IPS DF 6.9 (cell line): Measurements from ENCODE around the gene EFCAB10.
"Not testable (repeated sequence)": the region's sequence is repeated elsewhere in the genome, so short reads cannot be mapped to it uniquely, and the experiment has no call there.

Source experiments
- DNase-seq: peaks from one replicate; pipeline ENCODE4 v3.0.0-alpha.2; 2013; ENCODE audit warnings: low read depth, low spot score
- H3K27ac ChIP-seq: one replicate; pipeline ENCODE4 v1.5.1; 2013; ENCODE audit warnings: low read length, control low read depth
- H3K27me3 ChIP-seq: 2 replicates; pipeline ENCODE4 v1.6.1; 2013; ENCODE audit warnings: mild to moderate bottlenecking, low read length; ENCODE audit not compliant: control insufficient read depth, insufficient read depth
- H3K36me3 ChIP-seq: 2 replicates; pipeline ENCODE4 v1.6.1; 2013; ENCODE audit warnings: low read length; ENCODE audit not compliant: control insufficient read depth, insufficient read depth
- H3K4me1 ChIP-seq: 2 replicates; pipeline ENCODE4 v1.6.1; 2013; ENCODE audit warnings: low read length; ENCODE audit not compliant: control insufficient read depth, insufficient read depth
- H3K4me3 ChIP-seq: 2 replicates; pipeline ENCODE4 v1.5.1; 2013; ENCODE audit warnings: mild to moderate bottlenecking, low read length
- H3K9me3 ChIP-seq: 2 replicates; pipeline ENCODE4 v1.6.1; 2013; ENCODE audit warnings: low read length, inconsistent platforms; ENCODE audit not compliant: control insufficient read depth, insufficient read depth
- WGBS: extraction: QIAGEN DNeasy Blood & Tissue Kit; methylation state at CpG from one replicate; pipeline ENCODE4 v1.1.7; 2013; ENCODE audit warnings: mixed read lengths, missing lambda C conversion rate; ENCODE audit not compliant: insufficient read length, insufficient coverage; 5-methylcytosine and 5-hydroxymethylcytosine counted together

EFCAB10 gene

GRCh38 chr7:105614341-105614840, 33.1 kb upstream of the EFCAB10 start:
- peaks cover 22% of the 10 kb centered on the region for H3K36me3 ChIP-seq
- DNase-seq = no peak
- H3K4me3 ChIP-seq = no peak overlapping the region
- no peaks in the 10 kb centered on the region for H3K4me1 ChIP-seq
- H3K27ac ChIP-seq = no peak overlapping the region
- no peaks in the 10 kb centered on the region for H3K27me3 ChIP-seq
- H3K9me3 ChIP-seq = no peaks in the 10 kb centered on the region
- no CpG with 5 or more reads among the region's 20 CpGs for WGBS

DNA sequence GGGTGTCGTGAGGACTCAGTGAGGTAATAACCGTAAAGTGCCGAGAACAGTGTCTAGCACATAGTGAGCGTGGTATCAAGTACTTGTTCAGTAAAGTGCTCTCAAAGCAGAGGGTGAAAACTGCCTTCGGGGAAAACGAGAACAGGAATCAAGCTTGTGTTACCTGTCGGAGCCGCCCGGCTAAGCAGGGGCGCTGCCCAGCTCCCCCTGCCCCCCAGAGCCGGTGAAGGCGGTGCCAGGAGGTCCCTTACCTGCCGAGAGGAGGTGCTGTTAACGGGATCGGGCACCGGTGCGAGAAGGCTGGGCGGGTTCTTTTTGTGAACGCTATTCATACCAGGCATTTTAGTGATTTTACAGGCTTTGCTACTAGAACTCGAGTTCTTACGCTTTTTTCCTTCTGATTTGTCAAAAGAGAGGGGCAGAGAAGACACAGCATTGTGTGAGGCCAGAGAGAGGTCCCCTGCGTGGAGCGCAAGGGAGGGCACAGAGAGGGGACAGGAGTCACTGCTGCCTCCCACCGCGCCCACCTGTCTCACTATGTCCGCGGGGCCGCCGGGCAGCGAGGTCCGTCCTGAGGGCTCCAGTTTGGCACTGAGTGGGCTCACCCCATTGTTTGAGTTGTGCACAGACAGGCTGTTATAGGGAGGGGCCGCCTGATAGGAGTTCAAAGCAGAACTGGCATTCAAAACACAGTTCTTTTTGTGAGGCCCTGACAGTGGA, 32.5 kb upstream of the EFCAB10 start:
- H3K4me3 ChIP-seq = no peak overlapping the region
- WGBS = no CpG with 5 or more reads among the region's 32 CpGs
- no peak for DNase-seq
- H3K27me3 ChIP-seq = no peaks in the 10 kb centered on the region
- no peak overlapping the region for H3K27ac ChIP-seq
- H3K4me1 ChIP-seq = no peaks in the 10 kb centered on the region
- no peaks in the 10 kb centered on the region for H3K9me3 ChIP-seq
- H3K36me3 ChIP-seq = peaks cover 22% of the 10 kb centered on the region

DNA sequence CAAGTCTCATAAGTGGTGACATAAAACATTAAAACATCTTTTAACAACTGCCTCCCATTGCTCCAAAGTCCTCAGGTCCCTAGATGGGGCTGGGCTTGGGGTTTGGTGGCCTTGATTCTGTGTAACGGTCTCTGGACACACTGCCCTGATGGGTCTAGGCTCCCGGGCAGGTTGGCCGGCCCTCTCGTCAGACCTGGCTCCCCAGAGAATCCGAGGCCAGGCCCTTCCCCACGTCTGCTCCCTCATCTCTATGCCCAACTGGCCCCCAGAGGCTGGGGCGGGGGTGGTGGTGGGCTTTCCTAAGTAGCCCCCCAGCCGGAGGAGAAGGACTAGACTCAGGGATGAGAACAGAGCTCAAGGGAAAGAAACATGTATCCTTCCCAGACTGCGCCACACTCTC, 31.5 kb upstream of the EFCAB10 start:
- Histone ChIP-seq H3K36me3 (peaks cover 22% of the 10 kb centered on the region), H3K27me3 (no peaks in the 10 kb centered on the region), H3K9me3 (no peaks in the 10 kb centered on the region), H3K27ac (no peak overlapping the region), H3K4me3 (no peak overlapping the region), H3K4me1 (no peaks in the 10 kb centered on the region)
- DNase-seq = no peak
- WGBS = no CpG with 5 or more reads among the region's 9 CpGs

DNA sequence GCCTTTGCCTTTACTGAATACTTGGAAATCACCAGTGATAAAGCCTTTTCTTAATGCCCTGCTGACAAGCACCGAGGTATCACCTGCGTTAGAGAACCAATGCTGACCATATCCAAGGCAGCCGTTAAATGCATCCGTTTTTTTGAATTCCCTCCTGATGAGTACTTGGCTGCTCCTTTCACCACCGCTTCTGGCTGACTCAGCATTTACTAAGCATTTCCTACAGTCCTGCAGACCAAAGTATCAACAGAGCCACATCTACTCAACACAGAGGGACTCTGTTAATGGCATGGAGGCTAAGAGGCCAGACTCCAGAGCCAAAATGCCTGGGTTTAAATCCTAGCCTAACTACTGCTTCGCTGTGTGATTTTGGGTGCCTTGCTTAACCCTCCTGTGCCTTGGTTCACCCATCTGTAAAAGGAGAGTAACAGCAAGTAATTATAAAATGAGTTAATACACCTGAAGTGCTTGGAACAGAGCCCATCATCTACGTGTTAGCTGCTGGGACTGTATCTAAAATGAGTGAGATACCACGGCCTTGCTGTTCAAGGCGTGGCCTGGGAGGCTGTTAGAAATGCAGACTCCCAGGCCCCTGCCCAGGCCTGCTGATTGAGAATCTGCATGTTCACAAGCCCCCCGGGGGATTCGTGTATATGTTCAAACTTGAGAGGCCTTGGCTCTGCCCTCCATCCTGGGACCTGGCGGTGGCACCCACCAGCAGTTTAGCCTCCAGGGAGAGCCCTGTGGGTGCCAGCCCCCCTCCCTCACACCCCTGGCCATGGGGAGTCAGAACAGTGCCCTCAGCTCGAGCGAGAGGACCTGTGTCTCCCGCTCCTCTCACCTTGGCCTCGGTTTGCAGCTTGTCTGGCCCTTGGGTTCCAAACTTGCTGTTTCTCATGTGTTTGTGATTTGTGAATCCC, 30.8 kb upstream of the EFCAB10 start:
- no peaks in the 10 kb centered on the region for H3K27me3 ChIP-seq
- H3K27ac ChIP-seq = no peak overlapping the region
- no peaks in the 10 kb centered on the region for H3K4me1 ChIP-seq
- no peak overlapping the region for H3K4me3 ChIP-seq
- DNase-seq = no peak
- no CpG with 5 or more reads among the region's 16 CpGs for WGBS
- H3K36me3 ChIP-seq = peaks cover 19% of the 10 kb centered on the region
- H3K9me3 ChIP-seq = no peaks in the 10 kb centered on the region

- no peaks in the 10 kb centered on the region for H3K9me3 ChIP-seq
- no peak for DNase-seq
- H3K27me3 ChIP-seq = no peaks in the 10 kb centered on the region
- H3K4me1 ChIP-seq = 0 out of 2 replicates have a peak, but pooled peaks cover 1% of the 10 kb centered on the region
- no peak overlapping the region for H3K4me3 ChIP-seq
- WGBS = no CpG with 5 or more reads among the region's 8 CpGs
- H3K27ac ChIP-seq = no peak overlapping the region
- H3K36me3 ChIP-seq = peaks cover 13% of the 10 kb centered on the region
Observed at GRCh38 chr7:105610165-105610930, 29.1 kb upstream of the EFCAB10 start.

DNA sequence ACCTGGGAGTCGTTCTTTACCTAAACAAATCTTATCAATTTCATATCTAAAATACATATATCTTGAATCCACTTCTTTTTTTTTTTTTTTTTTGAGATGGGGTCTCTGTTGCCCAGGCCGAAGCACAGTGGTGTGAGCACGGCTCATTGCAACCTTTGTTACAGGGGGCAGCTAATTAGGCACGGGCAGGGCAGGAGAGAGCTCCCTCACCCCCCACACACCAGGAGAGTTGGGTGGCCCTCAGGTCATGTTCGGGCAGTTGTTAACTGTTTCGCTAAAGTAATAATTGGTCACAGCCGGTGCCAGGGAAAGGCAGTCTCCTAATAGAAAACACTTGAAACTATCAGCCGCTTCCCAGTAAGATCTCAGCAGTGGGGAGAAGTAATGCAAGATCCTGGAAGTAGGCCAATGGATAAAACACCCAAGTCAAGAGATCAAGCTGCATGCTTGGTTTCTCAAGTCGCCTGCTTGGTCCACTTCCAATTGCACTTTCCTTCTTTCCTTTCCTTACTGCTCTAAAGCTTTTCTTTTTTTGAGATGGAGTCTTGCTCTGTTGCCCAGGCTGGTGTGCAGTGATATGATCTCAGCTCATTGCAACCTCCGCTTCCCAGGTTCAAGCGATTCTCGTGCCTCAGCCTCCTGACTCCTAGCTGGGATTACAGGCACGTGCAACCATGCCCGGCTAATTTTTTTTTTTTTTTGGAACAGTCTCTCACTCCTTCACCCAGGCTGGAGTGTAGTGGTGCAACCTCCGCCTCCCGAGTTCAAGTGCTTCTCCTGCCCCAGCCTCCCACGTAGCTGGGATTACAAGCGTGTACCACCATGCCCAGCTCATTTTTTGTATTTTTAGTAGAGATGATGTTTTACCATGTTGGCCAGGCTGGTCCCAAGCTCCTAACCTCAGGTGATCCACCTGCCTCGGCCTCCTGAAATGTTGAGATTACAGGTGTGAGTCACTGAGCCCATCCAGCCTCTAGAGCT, 21.3 kb upstream of the EFCAB10 start:
- no peaks in the 10 kb centered on the region for H3K9me3 ChIP-seq
- H3K27me3 ChIP-seq = no peaks in the 10 kb centered on the region
- WGBS = 100% methylated on average over 1 of the region's 19 CpGs
- no peaks in the 10 kb centered on the region for H3K36me3 ChIP-seq
- H3K4me3 ChIP-seq = no peak overlapping the region
- H3K4me1 ChIP-seq = peaks cover 3% of the 10 kb centered on the region; the same call in 1 of the 2 replicates
- DNase-seq = no peak
- no peak overlapping the region for H3K27ac ChIP-seq

GRCh38 chr7:105600720-105601550, 19.6 kb upstream of the EFCAB10 start:
- DNase-seq = no peak
- H3K27ac ChIP-seq = no peak overlapping the region
- no peaks in the 10 kb centered on the region for H3K9me3 ChIP-seq
- WGBS = no CpG with 5 or more reads among the region's 14 CpGs
- no peaks in the 10 kb centered on the region for H3K27me3 ChIP-seq
- H3K4me3 ChIP-seq = no peak overlapping the region
- no peaks in the 10 kb centered on the region for H3K36me3 ChIP-seq
- peaks cover 3% of the 10 kb centered on the region; the same call in 1 of the 2 replicates for H3K4me1 ChIP-seq

GRCh38 chr7:105599551-105599950, 18.3 kb upstream of the EFCAB10 start:
- H3K27ac ChIP-seq = no peak overlapping the region
- H3K4me1 ChIP-seq = peaks cover 3% of the 10 kb centered on the region; the same call in 1 of the 2 replicates
- H3K36me3 ChIP-seq = no peaks in the 10 kb centered on the region
- DNase-seq = no peak
- WGBS = no CpG with 5 or more reads among the region's 3 CpGs
- no peaks in the 10 kb centered on the region for H3K27me3 ChIP-seq
- no peak overlapping the region for H3K4me3 ChIP-seq
- no peaks in the 10 kb centered on the region for H3K9me3 ChIP-seq

DNA sequence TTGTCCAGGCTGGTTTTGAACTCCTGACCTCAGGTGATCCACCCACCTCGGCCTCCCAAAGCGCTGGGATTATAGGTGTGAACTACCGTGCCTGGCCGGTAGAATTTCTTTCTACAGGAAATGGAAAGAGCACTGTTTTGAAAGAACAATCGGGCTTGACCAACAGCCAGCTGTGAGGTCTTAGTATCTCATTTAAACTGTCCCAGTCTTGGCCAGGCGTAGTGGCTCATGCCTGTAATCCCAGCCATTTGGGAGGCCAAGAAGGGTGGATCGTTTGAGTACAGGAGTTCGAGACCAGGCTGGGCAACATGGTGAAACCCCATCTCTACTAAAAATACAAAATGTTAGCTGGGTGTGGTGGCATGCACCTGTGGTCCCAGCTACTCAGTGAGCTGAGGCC, 17.8 kb upstream of the EFCAB10 start:
- H3K4me3 ChIP-seq, H3K4me1 ChIP-seq, H3K27ac ChIP-seq, DNase-seq, H3K9me3 ChIP-seq, H3K36me3 ChIP-seq, H3K27me3 ChIP-seq: not testable (repeated sequence)
- WGBS = no CpG with 5 or more reads among the region's 8 CpGs
